Activated T-helper 1 cell treated with anti-CD3 and anti-CD28 coated beads, Interleukin-12 subunit alpha, Interleukin-12 subunit beta, Interleukin-2, Interleukin-4 antibody, amounts not matched to agents 30 ng/mL and 10 ng/mL and 1 ng/mL, durations not matched to agents 14 hours and 24 hours and 36 hours (primary cell): ENCODE results near the gene BRF1. TPM values are rescaled to one million over a fixed set of nuclear protein-coding genes. Genes with fewer than 3 reads are reported as not detected.

Experiments
- DNase-seq: peaks from one replicate; pipeline ENCODE4 v3.0.0; 2021; ENCODE audit warnings: low spot score
- H3K27ac Mint-ChIP-seq: one replicate; pipeline ENCODE4 v1.8.0; 2021; ENCODE audit warnings: mild to moderate bottlenecking, mixed read lengths
- H3K27me3 Mint-ChIP-seq: one replicate; pipeline ENCODE4 v1.8.0; 2022; ENCODE audit warnings: mild to moderate bottlenecking, moderate library complexity, mixed read lengths; ENCODE audit not compliant: insufficient read depth
- H3K36me3 Mint-ChIP-seq: one replicate; pipeline ENCODE4 v1.8.0; 2021; ENCODE audit warnings: low read depth, mixed read lengths
- H3K4me1 Mint-ChIP-seq: one replicate; pipeline ENCODE4 v1.8.0; 2021; ENCODE audit warnings: low read depth, mixed read lengths
- H3K4me3 Mint-ChIP-seq: one replicate; pipeline ENCODE4 v1.8.0; 2021; ENCODE audit warnings: mild to moderate bottlenecking, moderate library complexity, mixed read lengths
- H3K9me3 Mint-ChIP-seq: one replicate; pipeline ENCODE4 v1.8.0; 2021; ENCODE audit warnings: mixed read lengths
- intact Hi-C: fragments of 100-400 bp; cut with micrococcal nuclease; formaldehyde crosslinking; loops from one replicate; pipeline ENCODE4 v1.15.1; 2024
- total RNA-seq: library from RNA; stranded (reverse); gene quantifications from 2 replicates; pipeline ENCODE4 v1.2.3, GENCODE V29; 2022

The BRF1 gene
- total RNA-seq, 1 donor from 2014 or later: 46.9 TPM

- Mint-ChIP-seq H3K4me3 (peak overlapping the region; percentile 1), H3K9me3 (no peaks in the 10 kb centered on the region), H3K27me3 (peaks cover 12% of the 10 kb centered on the region), H3K36me3 (no peaks in the 10 kb centered on the region), H3K27ac (peak overlapping the region; percentile 44), H3K4me1 (peaks cover 11% of the 10 kb centered on the region)
- peak; percentile 53 for DNase-seq
- intact Hi-C loops: no loop called here
Observed at GRCh38 chr14:105173901-105174894, 126.6 kb downstream of the BRF1 start.

- no peaks in the 10 kb centered on the region for H3K36me3 Mint-ChIP-seq
- peaks cover 11% of the 10 kb centered on the region for H3K4me1 Mint-ChIP-seq
- H3K4me3 Mint-ChIP-seq: no peak overlapping the region
- no peak for DNase-seq
- peaks cover 13% of the 10 kb centered on the region for H3K27me3 Mint-ChIP-seq
- intact Hi-C loops: no loop called here
- no peaks in the 10 kb centered on the region for H3K9me3 Mint-ChIP-seq
- H3K27ac Mint-ChIP-seq: no peak overlapping the region
Observed at GRCh38 chr14:105173145-105173544, 127.7 kb downstream of the BRF1 start.

- H3K4me3 Mint-ChIP-seq: no peak overlapping the region
- no peaks in the 10 kb centered on the region for H3K36me3 Mint-ChIP-seq
- no peak overlapping the region for H3K27ac Mint-ChIP-seq
- peaks cover 11% of the 10 kb centered on the region for H3K4me1 Mint-ChIP-seq
- no peaks in the 10 kb centered on the region for H3K9me3 Mint-ChIP-seq
- intact Hi-C loops: no loop called here
- H3K27me3 Mint-ChIP-seq: peaks cover 13% of the 10 kb centered on the region
- no peak for DNase-seq
Observed at GRCh38 chr14:105172476-105172875, 128.3 kb downstream of the BRF1 start.

- Mint-ChIP-seq H3K4me1 (peaks cover 11% of the 10 kb centered on the region), H3K4me3 (no peak overlapping the region), H3K36me3 (no peaks in the 10 kb centered on the region), H3K27me3 (peaks cover 16% of the 10 kb centered on the region), H3K27ac (no peak overlapping the region), H3K9me3 (no peaks in the 10 kb centered on the region)
- DNase-seq: no peak
- intact Hi-C loops: no loop called here
Observed at GRCh38 chr14:105171004-105171673, 129.7 kb downstream of the BRF1 start.

- Mint-ChIP-seq H3K27me3 (peaks cover 21% of the 10 kb centered on the region), H3K4me1 (peaks cover 11% of the 10 kb centered on the region), H3K36me3 (no peaks in the 10 kb centered on the region), H3K9me3 (no peaks in the 10 kb centered on the region), H3K27ac (peak overlapping the region; percentile 4), H3K4me3 (peak overlapping the region; percentile 75)
- intact Hi-C loops: loop anchor here (5.0 kb wide), 1 partner anchor 78 kb away; no protein-coding TSS in a partner anchor
- no peak for DNase-seq
Observed at GRCh38 chr14:105169776-105170655, 130.8 kb downstream of the BRF1 start.

GRCh38 chr14:105168979-105169507 is 131.8 kb downstream of the BRF1 start:
- Mint-ChIP-seq H3K9me3 (no peaks in the 10 kb centered on the region), H3K36me3 (no peaks in the 10 kb centered on the region), H3K4me3 (peak overlapping the region; percentile 59), H3K27ac (no peak overlapping the region), H3K4me1 (peaks cover 6% of the 10 kb centered on the region), H3K27me3 (peaks cover 21% of the 10 kb centered on the region)
- intact Hi-C loops: loop anchor here (5.0 kb wide), 1 partner anchor 77 kb away; no protein-coding TSS in a partner anchor
- peak; percentile 25 for DNase-seq

- Mint-ChIP-seq H3K36me3 (no peaks in the 10 kb centered on the region), H3K27ac (peak within 1 kb of the TSS; percentile 61), H3K27me3 (peaks cover 21% of the 10 kb centered on the region)
Observed at GRCh38 chr14:105168496-105168978, 132.3 kb downstream of the BRF1 start, which contains the start of gene JAG2. Gene JAG2, minus strand, starts transcription at chr14:105168776. Its CDS starts 356 bp downstream, at chr14:105168420.

GRCh38 chr14:105168093-105168420 is 132.7 kb downstream of the BRF1 start:
- no peak for DNase-seq
- H3K4me3 Mint-ChIP-seq: no peak overlapping the region
- peaks cover 21% of the 10 kb centered on the region for H3K27me3 Mint-ChIP-seq
- H3K27ac Mint-ChIP-seq: no peak overlapping the region
- H3K9me3 Mint-ChIP-seq: no peaks in the 10 kb centered on the region
- H3K4me1 Mint-ChIP-seq: peaks cover 6% of the 10 kb centered on the region
- intact Hi-C loops: loop anchor here (5.0 kb wide), 1 partner anchor 76 kb away; no protein-coding TSS in a partner anchor
- H3K36me3 Mint-ChIP-seq: no peaks in the 10 kb centered on the region

More at GRCh38 chr14:105168496-105168978, 132.3 kb downstream of the BRF1 start, which contains the start of gene JAG2:
- Mint-ChIP-seq H3K4me3 (peak within 1 kb of the TSS; percentile 75), H3K4me1 (peaks cover 6% of the 10 kb centered on the region), H3K9me3 (no peaks in the 10 kb centered on the region)
- intact Hi-C loops: loop anchor here (5.0 kb wide), 1 partner anchor 76 kb away; no protein-coding TSS in a partner anchor
- DNase-seq: peak; percentile 58

GRCh38 chr14:105167303-105168092 is 133.3 kb downstream of the BRF1 start:
- peaks cover 6% of the 10 kb centered on the region for H3K4me1 Mint-ChIP-seq
- H3K36me3 Mint-ChIP-seq: no peaks in the 10 kb centered on the region
- DNase-seq: no peak
- intact Hi-C loops: loop anchor here (5.0 kb wide), 1 partner anchor 75 kb away; no protein-coding TSS in a partner anchor
- no peak overlapping the region for H3K4me3 Mint-ChIP-seq
- peaks cover 21% of the 10 kb centered on the region for H3K27me3 Mint-ChIP-seq
- no peaks in the 10 kb centered on the region for H3K9me3 Mint-ChIP-seq
- no peak overlapping the region for H3K27ac Mint-ChIP-seq

- intact Hi-C loops: loop anchor here (5.0 kb wide), 1 partner anchor 74 kb away; no protein-coding TSS in a partner anchor
Observed at GRCh38 chr14:105166571-105167302, 134.1 kb downstream of the BRF1 start.

More at GRCh38 chr14:105166571-105167302, 134.1 kb downstream of the BRF1 start:
- Mint-ChIP-seq H3K27ac (no peak overlapping the region), H3K4me1 (peaks cover 6% of the 10 kb centered on the region), H3K9me3 (no peaks in the 10 kb centered on the region), H3K27me3 (peaks cover 21% of the 10 kb centered on the region), H3K36me3 (no peaks in the 10 kb centered on the region), H3K4me3 (peak overlapping the region; percentile 26)
- DNase-seq: no peak
